K562 (cell line): ENCODE results near the gene CDIPT. TPM values are rescaled to one million over a fixed set of nuclear protein-coding genes. Genes with fewer than 3 reads are reported as not detected.

Experiments
- HDAC8 ChIP-seq: fragments of 450-650 bp; IDR thresholded peaks from 2 replicates; pipeline ENCODE4 v1.6.1; 2016; ENCODE audit warnings: mild to moderate bottlenecking, missing genetic modification characterization, moderate library complexity, missing compliant biosample characterization
- MYNN ChIP-seq, 2 experiments: sonication (generic); formaldehyde crosslinking in 1 of 2; IDR thresholded peaks; 2 replicates each; pipeline versions ENCODE4 v1.5.0 to v1.6.1; 2016 to 2020; ENCODE audit warnings: antibody characterized with exemption in 1 of 2, missing genetic modification reagents in 1 of 2
- NRF1 ChIP-seq, 2 experiments: fragments of 450-650 bp; IDR thresholded peaks in 1 of 2; conservative IDR thresholded peaks in 1 of 2; 2 replicates each; pipeline ENCODE4 v1.6.1; 2014; ENCODE audit warnings: mild to moderate bottlenecking in 2 of 2
- RHOXF2B ChIP-seq: fragments of 250-450 bp; sonication (Bioruptor Pico); conservative IDR thresholded peaks from 2 replicates; pipeline ENCODE4 v1.5.1; 2021
- SMARCA5 ChIP-seq: fragments of 450-650 bp; IDR thresholded peaks from 2 replicates; pipeline ENCODE4 v1.6.1; 2016
- ZNF12 ChIP-seq: sonication (generic); formaldehyde crosslinking; IDR thresholded peaks from 2 replicates; pipeline ENCODE4 v1.4.0; 2020; ENCODE audit warnings: mild to moderate bottlenecking, missing genetic modification reagents
- ZNF134 ChIP-seq: fragments of 250-450 bp; sonication (Bioruptor Pico); conservative IDR thresholded peaks from 2 replicates; pipeline ENCODE4 v1.4.0; 2020
- polyA plus RNA-seq, 8 experiments: library from polyadenylated mRNA; depleted of rRNA in 4 of 8; stranded (reverse) in 5 of 8; unstranded in 3 of 8; fragments of >200 nt; fragmentation: Nextera tagmentation in 2 of 8; fragmentation: Illumina TruSeq in 1 of 8; extraction: Ambion mirVana in 2 of 8; extraction: Trizol in 1 of 8; gene quantifications; 2 replicates each; pipeline versions ENCODE4 v1.2.1 to v1.2.3, GENCODE V29; 2011 to 2014; ENCODE audit warnings: inconsistent platforms in 1 of 8, missing spikeins in 1 of 8
- total RNA-seq, 7 experiments: library from RNA; depleted of rRNA in 6 of 7; stranded (reverse); fragments of >200 nt in 6 of 7; fragmentation: Illumina TruSeq in 2 of 7; extraction: Trizol in 2 of 7; gene quantifications; 2 replicates each; pipeline versions ENCODE4 v1.2.1 to v1.2.3, GENCODE V29; 2011 to 2021; ENCODE audit warnings: low replicate concordance in 1 of 7
- TF ChIP-seq, protein P1 (sequence below): fragments of 250-450 bp; sonication (Bioruptor Pico); IDR thresholded peaks from 2 replicates; pipeline ENCODE4 v1.5.1; 2021; ENCODE audit warnings: mild to moderate bottlenecking
- TF ChIP-seq, protein P2 (sequence below): sonication (generic); formaldehyde crosslinking; IDR thresholded peaks from 2 replicates; pipeline ENCODE4 v1.8.1; 2023; ENCODE audit warnings: missing genetic modification reagents, mild to moderate bottlenecking, borderline replicate concordance

The CDIPT gene
- total and polyA plus RNA-seq, 9 of the 15 experiments (the other 6 are each of a cell fraction or from before 2014, with no cell fraction given), result 1.3 to 37.0 (median 23.0) TPM

DNA sequence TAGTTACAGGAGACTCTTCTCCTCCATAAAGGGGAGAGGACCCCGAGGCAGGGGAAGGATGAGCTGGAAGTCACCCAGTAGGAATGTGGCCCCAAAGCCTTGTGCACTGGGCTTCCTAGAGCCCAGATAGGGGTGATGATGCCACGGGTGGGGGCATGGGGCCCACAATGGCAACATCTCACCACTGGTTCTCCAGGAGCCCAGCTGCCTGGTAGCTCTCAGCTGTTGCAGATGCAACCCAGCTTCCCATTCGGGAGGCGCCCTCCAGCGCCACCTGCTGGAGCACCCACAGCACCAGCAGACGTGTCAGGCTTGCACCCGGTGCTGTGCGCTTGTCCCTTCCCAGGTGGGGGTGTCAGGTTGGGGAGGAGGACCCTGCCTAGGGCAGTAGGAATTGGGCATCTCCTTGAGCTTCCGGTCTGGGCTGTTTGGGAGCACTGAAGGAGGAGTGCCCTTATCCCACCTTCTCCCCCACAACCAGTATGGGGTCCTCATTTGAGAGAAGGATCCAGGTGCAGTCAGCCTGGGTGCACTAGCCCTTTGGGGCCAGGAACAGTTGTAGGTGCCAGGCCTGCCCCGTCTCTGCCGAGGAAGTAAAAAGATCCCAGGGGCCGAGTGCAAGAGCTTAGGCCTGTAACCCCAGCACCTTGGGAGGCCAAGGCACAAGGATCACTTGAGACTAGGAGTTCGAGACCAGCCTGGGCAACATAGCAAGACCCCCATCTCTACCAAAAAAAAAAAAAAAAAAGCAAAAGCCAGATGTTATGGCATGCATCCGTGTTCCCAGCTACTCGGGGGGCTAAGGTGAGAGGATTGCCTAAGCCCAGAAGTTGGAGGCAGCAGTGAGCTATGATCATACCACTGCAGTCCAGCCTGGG, 14.4 kb downstream of the CDIPT start (continued):
- TF ChIP-seq NRF1 (conservative IDR thresholded peaks at IDR 0.05 in 1 of 2, IDR thresholded peaks at IDR 0.05 in 1 of 2) (no peak), RHOXF2B (CRISPR knock-in tag) (no peak), ZNF12 (peak; percentile 17; the same call in 1 of the 2 replicates), MYNN (IDR thresholded peaks at IDR 0.05) (no peak), MYNN (CRISPR knock-in tag; IDR thresholded peaks at IDR 0.05) (no peak), SMARCA5 (no peak), ZNF134 (no peak), HDAC8 (tag) (no peak)
- TF ChIP-seq, protein P1, sequence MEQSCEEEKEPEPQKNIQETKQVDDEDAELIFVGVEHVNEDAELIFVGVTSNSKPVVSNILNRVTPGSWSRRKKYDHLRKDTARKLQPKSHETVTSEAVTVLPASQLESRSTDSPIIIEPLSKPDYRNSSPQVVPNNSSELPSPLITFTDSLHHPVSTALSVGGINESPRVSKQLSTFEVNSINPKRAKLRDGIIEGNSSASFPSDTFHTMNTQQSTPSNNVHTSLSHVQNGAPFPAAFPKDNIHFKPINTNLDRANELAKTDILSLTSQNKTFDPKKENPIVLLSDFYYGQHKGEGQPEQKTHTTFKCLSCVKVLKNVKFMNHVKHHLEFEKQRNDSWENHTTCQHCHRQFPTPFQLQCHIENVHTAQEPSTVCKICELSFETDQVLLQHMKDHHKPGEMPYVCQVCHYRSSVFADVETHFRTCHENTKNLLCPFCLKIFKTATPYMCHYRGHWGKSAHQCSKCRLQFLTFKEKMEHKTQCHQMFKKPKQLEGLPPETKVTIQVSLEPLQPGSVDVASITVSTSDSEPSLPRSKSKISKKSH (CRISPR knock-in tag), result no peak
- TF ChIP-seq, protein P2, sequence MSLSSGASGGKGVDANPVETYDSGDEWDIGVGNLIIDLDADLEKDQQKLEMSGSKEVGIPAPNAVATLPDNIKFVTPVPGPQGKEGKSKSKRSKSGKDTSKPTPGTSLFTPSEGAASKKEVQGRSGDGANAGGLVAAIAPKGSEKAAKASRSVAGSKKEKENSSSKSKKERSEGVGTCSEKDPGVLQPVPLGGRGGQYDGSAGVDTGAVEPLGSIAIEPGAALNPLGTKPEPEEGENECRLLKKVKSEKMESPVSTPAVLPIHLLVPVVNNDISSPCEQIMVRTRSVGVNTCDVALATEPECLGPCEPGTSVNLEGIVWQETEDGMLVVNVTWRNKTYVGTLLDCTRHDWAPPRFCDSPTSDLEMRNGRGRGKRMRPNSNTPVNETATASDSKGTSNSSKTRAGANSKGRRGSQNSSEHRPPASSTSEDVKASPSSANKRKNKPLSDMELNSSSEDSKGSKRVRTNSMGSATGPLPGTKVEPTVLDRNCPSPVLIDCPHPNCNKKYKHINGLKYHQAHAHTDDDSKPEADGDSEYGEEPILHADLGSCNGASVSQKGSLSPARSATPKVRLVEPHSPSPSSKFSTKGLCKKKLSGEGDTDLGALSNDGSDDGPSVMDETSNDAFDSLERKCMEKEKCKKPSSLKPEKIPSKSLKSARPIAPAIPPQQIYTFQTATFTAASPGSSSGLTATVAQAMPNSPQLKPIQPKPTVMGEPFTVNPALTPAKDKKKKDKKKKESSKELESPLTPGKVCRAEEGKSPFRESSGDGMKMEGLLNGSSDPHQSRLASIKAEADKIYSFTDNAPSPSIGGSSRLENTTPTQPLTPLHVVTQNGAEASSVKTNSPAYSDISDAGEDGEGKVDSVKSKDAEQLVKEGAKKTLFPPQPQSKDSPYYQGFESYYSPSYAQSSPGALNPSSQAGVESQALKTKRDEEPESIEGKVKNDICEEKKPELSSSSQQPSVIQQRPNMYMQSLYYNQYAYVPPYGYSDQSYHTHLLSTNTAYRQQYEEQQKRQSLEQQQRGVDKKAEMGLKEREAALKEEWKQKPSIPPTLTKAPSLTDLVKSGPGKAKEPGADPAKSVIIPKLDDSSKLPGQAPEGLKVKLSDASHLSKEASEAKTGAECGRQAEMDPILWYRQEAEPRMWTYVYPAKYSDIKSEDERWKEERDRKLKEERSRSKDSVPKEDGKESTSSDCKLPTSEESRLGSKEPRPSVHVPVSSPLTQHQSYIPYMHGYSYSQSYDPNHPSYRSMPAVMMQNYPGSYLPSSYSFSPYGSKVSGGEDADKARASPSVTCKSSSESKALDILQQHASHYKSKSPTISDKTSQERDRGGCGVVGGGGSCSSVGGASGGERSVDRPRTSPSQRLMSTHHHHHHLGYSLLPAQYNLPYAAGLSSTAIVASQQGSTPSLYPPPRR, result no peak
